GM19239 (cell line): Measurements from ENCODE around the gene CLSTN2.

Experiments
- DNase-seq: peaks from one replicate; pipeline ENCODE4 v3.0.0; 2011; ENCODE audit warnings: low spot score; ENCODE audit not compliant: insufficient read length
- FAIRE-seq: peaks from 2 replicates; lab custom pipeline; 2011; peaks lifted over from hg19 to GRCh38; lab: Jason Lieb, UNC

The CLSTN2 gene

GRCh38 chr3:140584549-140584948 lies 649.6 kb downstream of the CLSTN2 start:
- FAIRE-seq (no peak), DNase-seq (no peak)

GRCh38 chr3:140585828-140586227 lies 650.8 kb downstream of the CLSTN2 start:
- FAIRE-seq = no peak
- DNase-seq = no peak

- DNase-seq = no peak
- no peak for FAIRE-seq
Observed at GRCh38 chr3:140586311-140586710, 651.3 kb downstream of the CLSTN2 start.

GRCh38 chr3:140588558-140588957 lies 653.6 kb downstream of the CLSTN2 start:
- FAIRE-seq = no peak
- DNase-seq = no peak

- no peak for DNase-seq
- FAIRE-seq = no peak
Observed at GRCh38 chr3:140593766-140594165, 658.8 kb downstream of the CLSTN2 start.

- FAIRE-seq (no peak), DNase-seq (no peak)
Observed at GRCh38 chr3:140595295-140595694, 660.3 kb downstream of the CLSTN2 start.

GRCh38 chr3:140597364-140597763 lies 662.4 kb downstream of the CLSTN2 start:
- FAIRE-seq (no peak), DNase-seq (no peak)

GRCh38 chr3:140597792-140598191 lies 662.8 kb downstream of the CLSTN2 start:
- DNase-seq (no peak), FAIRE-seq (no peak)

GRCh38 chr3:140599009-140599408 lies 664.0 kb downstream of the CLSTN2 start:
- no peak for FAIRE-seq
- no peak for DNase-seq

GRCh38 chr3:140599496-140599895 lies 664.5 kb downstream of the CLSTN2 start:
- no peak for FAIRE-seq
- no peak for DNase-seq

GRCh38 chr3:140601881-140602280 lies 666.9 kb downstream of the CLSTN2 start:
- no peak for FAIRE-seq
- no peak for DNase-seq

GRCh38 chr3:140602781-140603180 lies 667.8 kb downstream of the CLSTN2 start:
- DNase-seq = no peak
- FAIRE-seq = no peak

- DNase-seq = no peak
- no peak for FAIRE-seq
Observed at GRCh38 chr3:140603766-140604165, 668.8 kb downstream of the CLSTN2 start.

- DNase-seq = no peak
- no peak for FAIRE-seq
Observed at GRCh38 chr3:140610544-140610943, 675.6 kb downstream of the CLSTN2 start.

- no peak for FAIRE-seq
- no peak for DNase-seq
Observed at GRCh38 chr3:140614001-140614400, 679.0 kb downstream of the CLSTN2 start.

- DNase-seq (no peak), FAIRE-seq (no peak)
Observed at GRCh38 chr3:140617135-140617534, 682.1 kb downstream of the CLSTN2 start.

GRCh38 chr3:140626856-140627255 lies 691.9 kb downstream of the CLSTN2 start:
- DNase-seq (no peak), FAIRE-seq (no peak)
